EH (cell line): ENCODE measurements around the gene SLC4A4.
A peak's percentile ranks its signal among the peaks of the same experiment; 100 is the strongest.

ENCODE experiments used
- DNase-seq: peaks from one replicate; pipeline ENCODE4 v3.0.0-alpha.2; 2015; ENCODE audit warnings: low read depth

SLC4A4 gene

GRCh38 chr4:71470524-71470923, 131.7 kb downstream of the SLC4A4 start:
- DNase-seq = no peak

- peak; percentile 88 for DNase-seq
These were observed 134.1 kb downstream of the SLC4A4 start for GRCh38 chr4:71472946-71473345.

GRCh38 chr4:71473541-71474240, 134.9 kb downstream of the SLC4A4 start:
- peak; percentile 28 for DNase-seq

GRCh38 chr4:71474731-71475130, 135.9 kb downstream of the SLC4A4 start:
- DNase-seq = no peak

- no peak for DNase-seq
These were observed 137.4 kb downstream of the SLC4A4 start for GRCh38 chr4:71476240-71476639.

- DNase-seq = no peak
These were observed 147.9 kb downstream of the SLC4A4 start for GRCh38 chr4:71486550-71487343.

GRCh38 chr4:71487344-71487920, 148.6 kb downstream of the SLC4A4 start:
- peak; percentile 9 for DNase-seq

- no peak for DNase-seq
These were observed 155.7 kb downstream of the SLC4A4 start for GRCh38 chr4:71494539-71494938.

- no peak for DNase-seq
These were observed 156.6 kb downstream of the SLC4A4 start for GRCh38 chr4:71495454-71495853.

- no peak for DNase-seq
These were observed 158.3 kb downstream of the SLC4A4 start for GRCh38 chr4:71497078-71497477.

- peak; percentile 81 for DNase-seq
These were observed 159.2 kb downstream of the SLC4A4 start for GRCh38 chr4:71498002-71498401.

GRCh38 chr4:71498625-71499024, 159.8 kb downstream of the SLC4A4 start:
- DNase-seq = peak; percentile 2

- no peak for DNase-seq
These were observed 163.2 kb downstream of the SLC4A4 start for GRCh38 chr4:71501992-71502391.

- DNase-seq = no peak
These were observed 179.6 kb downstream of the SLC4A4 start for GRCh38 chr4:71518283-71518989.

- no peak for DNase-seq
These were observed 181.5 kb downstream of the SLC4A4 start for GRCh38 chr4:71520308-71520707.

GRCh38 chr4:71520850-71521249, 182.0 kb downstream of the SLC4A4 start:
- no peak for DNase-seq

- no peak for DNase-seq
These were observed 185.9 kb downstream of the SLC4A4 start for GRCh38 chr4:71524756-71525155.

- peak; percentile 7 for DNase-seq
These were observed 188.0 kb downstream of the SLC4A4 start for GRCh38 chr4:71526637-71527406.

GRCh38 chr4:71532407-71532806, 193.6 kb downstream of the SLC4A4 start:
- no peak for DNase-seq

GRCh38 chr4:71533121-71533520, 194.3 kb downstream of the SLC4A4 start:
- DNase-seq = peak; percentile 11

- DNase-seq = no peak
These were observed 198.8 kb downstream of the SLC4A4 start for GRCh38 chr4:71537551-71538065.
